HG03064 (cell line): Measurements from ENCODE around the gene C3orf22.
"Not testable (repeated sequence)": the region's sequence is repeated elsewhere in the genome, so short reads cannot be mapped to it uniquely, and the experiment has no call there.

Experiments
- ATAC-seq: cut with Tn5 transposase; IDR thresholded peaks from one replicate; pipeline ENCODE4 v1.9.1; 2021; ENCODE audit warnings: low read depth; ENCODE audit not compliant: unreplicated experiment

The C3orf22 gene, protein sequence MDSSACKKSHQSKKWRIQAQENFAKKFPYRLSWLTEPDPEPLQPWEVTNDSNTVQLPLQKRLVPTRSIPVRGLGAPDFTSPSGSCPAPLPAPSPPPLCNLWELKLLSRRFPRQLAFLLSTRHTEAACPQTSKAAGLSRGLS

DNA sequence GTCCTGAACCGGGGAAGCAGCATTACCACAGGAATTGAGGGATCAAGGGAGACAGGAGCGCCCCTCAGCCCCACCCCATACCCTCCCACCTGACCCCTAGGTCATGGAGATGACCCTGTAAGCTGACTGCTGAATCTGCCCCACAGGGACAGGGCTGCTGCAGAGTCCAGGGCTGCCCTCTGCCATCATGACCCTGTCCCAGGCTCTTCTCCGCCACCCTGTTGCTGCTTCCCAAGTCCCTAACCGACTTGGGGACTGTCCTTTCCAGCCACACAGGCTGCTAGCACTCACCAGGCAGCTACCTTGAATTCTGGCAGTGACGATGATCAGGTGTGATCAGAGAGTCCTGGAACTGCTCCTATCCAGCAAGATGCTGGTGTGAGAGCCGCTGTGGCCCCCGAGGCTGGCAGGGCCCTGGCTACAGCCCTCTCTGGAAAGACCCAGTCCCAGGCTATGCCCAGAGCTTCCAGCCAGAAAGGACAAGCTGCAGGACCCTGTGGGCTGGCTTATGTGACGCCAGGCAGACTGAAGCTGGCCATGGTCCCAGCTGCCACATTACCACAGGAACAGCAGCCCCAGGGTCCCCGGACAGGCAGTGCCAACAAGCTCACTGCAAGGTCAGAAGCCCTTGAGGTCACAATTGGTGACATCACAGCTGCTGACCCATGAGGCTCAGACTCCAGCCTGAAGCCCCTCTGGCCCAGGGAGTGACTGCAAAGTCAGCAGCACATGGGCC is at the start of gene C3orf22:
Gene C3orf22 (minus strand): TSS at position 597 of the 736 bp plus-strand sequence. CDS start 5,542 bp downstream, outside the sequence.
- no peak for ATAC-seq

GRCh38 chr3:126607214-126607908 is 48.6 kb upstream of the C3orf22 start:
- ATAC-seq: no peak

- no peak for ATAC-seq
Observed at GRCh38 chr3:126606001-126606400, 47.3 kb upstream of the C3orf22 start.

DNA sequence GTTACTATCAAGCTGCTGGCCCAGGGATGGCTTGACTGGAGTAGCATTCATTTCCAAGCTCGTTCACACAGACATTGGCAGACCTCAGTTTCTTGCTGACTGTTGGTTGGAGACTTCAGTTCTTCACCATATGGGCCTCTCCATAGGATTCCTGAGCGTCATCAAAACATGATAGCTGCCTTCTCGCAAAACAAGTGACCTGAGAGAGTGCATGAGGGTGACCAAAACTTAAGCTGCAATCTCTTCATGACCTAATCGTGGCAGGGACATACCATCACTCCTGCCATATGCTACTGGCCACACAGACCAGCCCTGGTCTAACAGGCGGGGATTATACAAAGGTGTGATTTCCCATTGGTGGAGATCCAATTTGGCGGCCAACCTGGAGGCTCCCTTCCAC is 46.0 kb upstream of the C3orf22 start:
- ATAC-seq: no peak

DNA sequence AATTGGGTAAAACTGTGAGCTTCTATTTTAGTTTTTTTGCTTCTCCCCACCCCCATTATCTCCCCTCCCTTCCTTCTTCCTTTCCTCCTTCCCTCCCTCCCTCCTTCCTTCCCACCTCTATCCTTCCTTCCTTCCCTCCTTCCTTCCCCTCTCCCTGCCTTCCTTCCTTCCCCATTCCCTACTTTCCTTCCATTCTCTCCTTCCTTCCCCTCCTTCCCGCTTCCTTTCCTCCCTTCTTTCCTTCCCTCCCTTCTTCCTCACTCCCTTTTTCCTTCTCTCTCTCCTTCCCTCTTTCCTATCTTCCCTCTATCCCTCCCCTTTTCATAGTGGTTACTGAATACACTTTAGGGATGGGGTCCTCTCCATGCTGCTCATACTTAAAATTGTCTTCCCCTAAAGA is 40.4 kb upstream of the C3orf22 start:
- no peak for ATAC-seq

- not testable (repeated sequence) for ATAC-seq
Observed at GRCh38 chr3:126595479-126595878, 36.7 kb upstream of the C3orf22 start.

- ATAC-seq: not testable (repeated sequence)
Observed at GRCh38 chr3:126591515-126591914, 32.8 kb upstream of the C3orf22 start.

- ATAC-seq: no peak
Observed at GRCh38 chr3:126582311-126582710, 23.6 kb upstream of the C3orf22 start.

- ATAC-seq: no peak
Observed at GRCh38 chr3:126581569-126581968, 22.8 kb upstream of the C3orf22 start.

DNA sequence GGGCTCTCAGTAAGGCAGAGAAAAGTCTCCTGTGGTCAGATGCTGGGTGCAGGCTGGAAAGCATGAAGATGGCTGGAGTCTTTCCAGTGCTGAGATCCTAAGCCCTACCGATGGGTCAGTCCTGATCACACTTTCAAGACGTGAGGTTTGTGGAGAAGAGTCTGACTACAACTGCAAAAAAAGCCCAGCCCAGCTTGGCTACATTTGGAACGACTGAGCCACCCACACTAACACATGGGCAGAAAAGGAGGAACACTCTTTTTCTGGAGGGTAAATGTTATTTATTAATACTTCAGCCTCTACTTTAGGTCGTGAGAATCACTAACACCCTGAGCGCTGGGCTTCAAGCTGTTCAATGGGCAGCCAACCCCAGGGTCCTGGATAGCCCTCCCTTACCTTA is 22.0 kb upstream of the C3orf22 start:
- no peak for ATAC-seq

GRCh38 chr3:126578702-126579101 is 20.0 kb upstream of the C3orf22 start:
- no peak for ATAC-seq

GRCh38 chr3:126577261-126577660 is 18.5 kb upstream of the C3orf22 start:
- no peak for ATAC-seq

DNA sequence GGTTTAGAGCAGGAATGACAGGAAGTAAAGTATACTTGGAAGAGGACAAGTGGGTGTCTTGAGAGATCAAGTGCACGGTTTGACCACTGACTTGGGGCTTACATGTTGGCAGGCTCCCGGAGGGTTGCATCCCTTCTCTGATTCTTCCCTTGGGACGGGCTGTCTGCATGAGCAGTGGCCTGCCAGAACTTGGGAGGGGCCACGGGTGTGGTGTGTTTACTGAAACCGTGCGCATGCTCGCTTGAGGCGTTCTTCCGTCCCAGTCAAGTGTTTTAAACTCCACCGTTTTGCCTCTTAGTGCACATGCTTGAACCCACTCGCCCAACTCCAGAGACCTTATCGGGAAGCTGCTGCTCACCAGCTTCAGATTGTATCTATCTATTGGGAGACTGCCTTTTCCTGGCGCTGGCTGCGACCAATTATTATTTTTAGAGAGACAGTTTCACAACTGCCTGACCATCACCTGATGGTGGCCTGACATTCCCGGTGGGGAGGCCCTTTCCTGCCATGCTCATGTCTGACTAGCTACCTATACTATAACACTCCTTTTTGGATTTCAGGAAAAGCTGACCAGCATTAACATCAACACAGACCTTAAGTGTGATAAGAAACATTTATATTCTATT is 14.9 kb upstream of the C3orf22 start:
- ATAC-seq: no peak

DNA sequence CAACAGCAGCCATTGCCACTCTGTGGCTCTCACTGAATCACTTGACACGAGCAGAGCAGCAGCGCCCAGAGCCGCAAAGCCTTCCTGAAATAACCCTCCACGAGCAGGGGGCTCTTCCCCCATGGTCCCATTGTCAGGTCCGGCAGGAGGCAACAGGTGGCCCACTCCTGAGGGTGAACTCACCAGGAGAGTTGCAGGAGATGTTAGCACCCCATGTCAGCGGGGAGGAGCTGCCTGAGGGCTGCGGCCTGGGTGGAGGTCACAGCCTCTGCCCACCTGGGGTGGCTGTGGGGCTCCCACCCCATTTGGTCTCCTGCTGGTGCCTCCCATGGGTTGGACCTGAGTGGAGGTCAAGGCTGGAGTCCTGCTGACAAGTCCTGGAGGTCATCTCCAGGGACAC is 12.3 kb upstream of the C3orf22 start:
- no peak for ATAC-seq

DNA sequence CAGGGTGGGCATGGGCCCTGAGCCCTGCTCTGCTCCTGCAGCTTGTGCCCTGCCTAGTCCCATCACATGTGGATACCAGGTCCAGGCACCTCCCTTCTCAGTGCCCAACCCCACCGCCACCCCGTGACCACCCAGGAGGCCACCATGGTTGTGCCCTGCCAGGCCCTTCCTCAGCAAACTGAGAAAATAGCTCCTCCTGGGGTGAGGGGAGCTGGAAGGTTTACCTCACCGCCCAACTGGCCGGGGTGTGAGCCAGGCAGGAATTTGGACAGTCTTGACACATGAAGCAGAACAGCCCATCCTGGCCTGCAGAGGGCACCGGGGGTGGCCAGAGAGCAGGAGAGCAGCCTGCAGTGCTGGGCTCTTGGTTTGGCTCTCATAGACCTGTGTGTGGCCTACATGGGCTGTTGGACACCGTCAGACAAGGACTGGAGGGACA is 11.4 kb upstream of the C3orf22 start:
- ATAC-seq: no peak

GRCh38 chr3:126569390-126569975 is 10.8 kb upstream of the C3orf22 start:
- no peak for ATAC-seq

DNA sequence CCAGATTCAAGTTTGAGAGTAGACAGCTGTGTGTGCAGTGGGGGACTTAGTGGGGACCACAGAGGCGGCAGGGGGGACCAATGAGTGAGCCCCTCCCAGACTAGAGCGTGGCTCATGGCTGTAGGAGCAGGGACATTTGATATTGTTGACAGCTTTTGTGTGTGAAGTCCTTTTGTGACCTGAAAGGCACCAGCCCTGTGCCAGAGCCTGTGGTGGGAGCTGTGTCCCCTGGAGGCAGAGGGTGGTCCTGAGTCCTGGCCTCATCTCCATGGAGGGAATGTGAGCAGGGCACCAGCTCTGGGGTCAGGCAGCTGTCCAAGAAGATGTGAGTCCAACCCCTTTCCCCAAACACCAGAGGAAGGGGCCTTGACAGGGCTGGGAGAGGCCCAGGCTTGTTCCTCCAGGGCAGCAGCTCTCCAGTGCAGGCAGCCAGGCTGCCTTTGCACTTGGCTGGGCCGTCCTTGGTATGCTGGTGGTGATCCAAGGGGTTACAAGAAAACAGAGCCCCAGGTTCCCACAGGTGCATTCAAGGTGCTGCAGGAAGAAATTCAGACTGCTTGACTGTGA is 10.1 kb upstream of the C3orf22 start:
- ATAC-seq: no peak

DNA sequence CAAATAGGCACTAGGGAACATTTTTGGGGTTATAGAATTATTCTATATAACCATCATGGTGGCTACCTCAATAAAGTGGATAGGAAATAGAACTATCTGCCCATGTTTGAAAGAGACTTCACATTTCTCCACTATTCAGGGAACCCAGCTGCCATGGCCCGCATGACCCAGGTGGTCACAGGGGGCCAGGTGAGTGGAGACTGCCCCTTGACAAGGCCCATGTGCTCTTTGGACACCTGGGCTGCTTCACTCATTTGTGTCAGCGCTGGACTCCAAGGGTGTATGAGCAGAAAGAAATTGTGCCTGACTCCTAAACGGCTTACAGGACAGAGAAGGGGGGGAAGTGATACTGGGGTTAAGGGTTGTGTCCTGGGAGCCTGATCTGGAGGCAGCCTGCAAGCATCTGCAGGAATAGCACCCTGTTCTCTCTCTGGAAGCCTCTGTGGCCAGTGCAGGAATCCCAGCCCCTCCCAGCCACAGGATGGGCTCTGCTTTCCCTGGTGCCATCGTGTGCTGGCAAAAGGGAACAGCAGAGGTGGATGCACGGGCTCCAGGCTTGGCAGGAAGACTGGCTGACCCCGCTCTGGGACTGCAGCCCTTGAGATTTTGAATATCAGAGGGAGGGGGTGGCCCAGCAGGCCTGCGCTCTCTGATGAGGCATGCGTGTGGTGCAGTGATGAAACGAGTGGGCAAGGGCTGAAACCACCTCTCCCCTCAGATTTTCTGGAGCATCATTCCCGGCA is 9.1 kb upstream of the C3orf22 start:
- no peak for ATAC-seq

DNA sequence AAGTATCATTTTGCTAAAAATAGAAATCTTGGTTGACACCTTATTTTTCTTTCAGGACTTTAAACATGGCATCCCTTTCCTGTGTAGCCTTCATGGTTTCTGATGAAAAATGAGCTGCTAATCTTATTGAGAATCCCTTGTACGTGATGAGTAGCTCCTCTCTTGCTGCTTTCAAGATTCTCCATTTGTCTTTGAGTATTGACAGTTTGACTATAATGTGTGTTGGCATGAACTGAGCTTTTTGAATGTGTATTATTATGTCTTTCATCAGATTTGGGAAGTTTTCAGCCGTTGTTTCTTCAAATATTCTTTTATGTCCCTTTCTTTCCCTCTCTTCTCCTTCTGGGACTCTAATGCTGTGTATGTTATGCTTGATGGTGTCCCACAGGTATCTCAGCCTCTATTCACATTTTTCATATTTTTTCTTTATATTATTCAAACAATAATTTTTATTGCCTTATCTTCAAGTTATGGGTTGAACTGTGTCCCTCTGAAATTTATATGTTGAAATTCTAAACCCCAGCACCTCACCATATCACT is 4.1 kb upstream of the C3orf22 start:
- no peak for ATAC-seq

DNA sequence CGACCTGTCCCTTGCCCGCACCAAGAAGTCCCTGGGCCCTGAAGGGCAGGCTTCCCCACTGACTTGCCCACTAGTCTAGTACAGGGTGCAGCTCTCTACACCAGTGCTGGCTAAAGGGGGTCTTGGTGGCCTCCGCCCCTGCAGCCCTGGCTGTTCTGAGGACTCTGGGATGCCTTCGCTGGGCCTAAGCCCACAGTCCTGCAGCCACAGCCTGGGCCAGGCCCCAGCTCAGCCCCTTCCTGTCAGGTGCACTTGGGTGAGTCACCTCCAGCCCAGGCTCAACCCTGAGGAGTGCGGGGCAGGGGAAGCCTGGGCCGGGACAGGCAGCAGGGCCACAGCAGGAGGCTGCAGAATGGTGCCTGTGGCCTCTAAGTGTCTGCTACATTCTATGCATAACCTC is 971 bp downstream of the C3orf22 start:
- ATAC-seq: no peak
